K562 (cell line): ENCODE measurements around the gene SIGLEC6. TPM values are rescaled to one million over a fixed set of nuclear protein-coding genes. Genes with fewer than 3 reads are reported as not detected.

ENCODE experiments used
- CHD7 ChIP-seq: fragments of 200-600 bp; sonication (generic); IDR thresholded peaks from one replicate; pipeline ENCODE4 v1.6.1; 2012; ENCODE audit warnings: mild to moderate bottlenecking, low read depth, low read length, inconsistent platforms
- CREB1 ChIP-seq, 2 experiments: sonication (generic) in 1 of 2; formaldehyde crosslinking in 1 of 2; IDR thresholded peaks; 2 replicates each; pipeline versions ENCODE4 v1.6.1 to v1.8.0; 2012 to 2022; ENCODE audit warnings: inconsistent platforms in 1 of 2, mild to moderate bottlenecking in 1 of 2, missing genetic modification reagents in 1 of 2, moderate library complexity in 1 of 2
- CREB3 ChIP-seq: fragments of 450-650 bp; conservative IDR thresholded peaks from 2 replicates; pipeline ENCODE4 v1.6.1; 2016; ENCODE audit warnings: missing genetic modification characterization, low read depth, mild to moderate bottlenecking, missing compliant biosample characterization, moderate library complexity
- EGR1 ChIP-seq: fragments of 450-650 bp; conservative IDR thresholded peaks from 2 replicates; pipeline ENCODE4 v1.6.1; 2017; ENCODE audit warnings: mild to moderate bottlenecking
- GATA2 ChIP-seq: sonication (generic); formaldehyde crosslinking; IDR thresholded peaks from 2 replicates; pipeline ENCODE4 v1.4.0; 2020; ENCODE audit warnings: mild to moderate bottlenecking, missing genetic modification reagents
- ID3 ChIP-seq, 2 experiments: fragments of 250-450 bp in 1 of 2; fragments of 450-650 bp in 1 of 2; sonication (Bioruptor Pico) in 1 of 2; IDR thresholded peaks; 2 replicates each; pipeline versions ENCODE4 v1.6.1 to v1.8.0; 2016 to 2021; ENCODE audit warnings: mild to moderate bottlenecking in 2 of 2, moderate library complexity in 2 of 2, missing compliant biosample characterization in 1 of 2, missing genetic modification characterization in 1 of 2
- ZNF277 ChIP-seq: fragments of 250-450 bp; sonication (Bioruptor Pico); IDR thresholded peaks from 2 replicates; pipeline ENCODE4 v1.8.0; 2022; ENCODE audit warnings: inconsistent platforms, mild to moderate bottlenecking, moderate library complexity, borderline replicate concordance
- polyA plus RNA-seq, 8 experiments: library from polyadenylated mRNA; depleted of rRNA in 4 of 8; stranded (reverse) in 5 of 8; unstranded in 3 of 8; fragments of >200 nt; fragmentation: Nextera tagmentation in 2 of 8; fragmentation: Illumina TruSeq in 1 of 8; extraction: Ambion mirVana in 2 of 8; extraction: Trizol in 1 of 8; gene quantifications; 2 replicates each; pipeline versions ENCODE4 v1.2.1 to v1.2.3, GENCODE V29; 2011 to 2014; ENCODE audit warnings: inconsistent platforms in 1 of 8, missing spikeins in 1 of 8
- total RNA-seq, 7 experiments: library from RNA; depleted of rRNA in 6 of 7; stranded (reverse); fragments of >200 nt in 6 of 7; fragmentation: Illumina TruSeq in 2 of 7; extraction: Trizol in 2 of 7; gene quantifications; 2 replicates each; pipeline versions ENCODE4 v1.2.1 to v1.2.3, GENCODE V29; 2011 to 2021; ENCODE audit warnings: low replicate concordance in 1 of 7
- TF ChIP-seq, protein P1 (sequence below): sonication (generic); formaldehyde crosslinking; IDR thresholded peaks from 2 replicates; pipeline ENCODE4 v1.8.1; 2023; ENCODE audit warnings: mild to moderate bottlenecking, missing genetic modification reagents

SIGLEC6 gene
- total and polyA plus RNA-seq, 9 of the 15 experiments (the other 6 are each of a cell fraction or from before 2014, with no cell fraction given) = 0.03 to 17.5 (median 0.71) TPM

DNA sequence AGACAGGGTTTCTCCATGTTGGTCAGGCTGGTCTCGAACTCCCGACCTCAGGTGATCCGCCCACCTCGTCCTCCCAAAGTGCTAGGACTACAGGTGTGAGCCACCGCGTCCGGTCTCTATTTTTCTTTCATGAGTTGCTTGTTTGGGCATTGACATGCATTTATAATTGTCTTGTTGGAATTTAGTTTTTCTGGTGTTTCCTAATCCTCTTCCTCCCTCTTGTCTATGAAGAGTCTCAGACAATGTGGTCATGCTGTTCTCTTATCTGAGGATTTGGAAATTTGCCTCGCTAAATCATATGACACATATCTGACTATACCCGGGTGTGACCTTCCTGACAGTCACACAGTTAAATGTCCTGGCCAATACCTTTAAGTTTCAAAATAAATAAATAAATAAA lies 60.5 kb downstream of the SIGLEC6 start (continued):
- no peak for TF ChIP-seq CHD7
- TF ChIP-seq EGR1 = peak; percentile 82
- no peak for TF ChIP-seq ZNF277 (CRISPR knock-in tag)
- TF ChIP-seq CREB3 (tag) = no peak
- no peak for TF ChIP-seq ID3 (CRISPR knock-in tag; IDR thresholded peaks at IDR 0.05)
- no peak for TF ChIP-seq ID3 (tag; IDR thresholded peaks at IDR 0.05)
- no peak for TF ChIP-seq CREB1 (IDR thresholded peaks at IDR 0.05)
- TF ChIP-seq CREB1 (CRISPR knock-in tag; IDR thresholded peaks at IDR 0.05) = no peak
- TF ChIP-seq, protein P1, sequence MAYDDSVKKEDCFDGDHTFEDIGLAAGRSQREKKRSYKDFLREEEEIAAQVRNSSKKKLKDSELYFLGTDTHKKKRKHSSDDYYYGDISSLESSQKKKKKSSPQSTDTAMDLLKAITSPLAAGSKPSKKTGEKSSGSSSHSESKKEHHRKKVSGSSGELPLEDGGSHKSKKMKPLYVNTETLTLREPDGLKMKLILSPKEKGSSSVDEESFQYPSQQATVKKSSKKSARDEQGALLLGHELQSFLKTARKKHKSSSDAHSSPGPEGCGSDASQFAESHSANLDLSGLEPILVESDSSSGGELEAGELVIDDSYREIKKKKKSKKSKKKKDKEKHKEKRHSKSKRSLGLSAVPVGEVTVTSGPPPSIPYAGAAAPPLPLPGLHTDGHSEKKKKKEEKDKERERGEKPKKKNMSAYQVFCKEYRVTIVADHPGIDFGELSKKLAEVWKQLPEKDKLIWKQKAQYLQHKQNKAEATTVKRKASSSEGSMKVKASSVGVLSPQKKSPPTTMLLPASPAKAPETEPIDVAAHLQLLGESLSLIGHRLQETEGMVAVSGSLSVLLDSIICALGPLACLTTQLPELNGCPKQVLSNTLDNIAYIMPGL (CRISPR knock-in tag) = no peak
- no peak for TF ChIP-seq GATA2 (CRISPR knock-in tag)
